NCI-H2227 (cell line): ENCODE measurements around the gene IL22.

Experiments
- DNase-seq: peaks from one replicate; lab custom pipeline; 2025; ENCODE audit not compliant: unreplicated experiment; lab: John Stamatoyannopoulos, UW

IL22 gene

DNA sequence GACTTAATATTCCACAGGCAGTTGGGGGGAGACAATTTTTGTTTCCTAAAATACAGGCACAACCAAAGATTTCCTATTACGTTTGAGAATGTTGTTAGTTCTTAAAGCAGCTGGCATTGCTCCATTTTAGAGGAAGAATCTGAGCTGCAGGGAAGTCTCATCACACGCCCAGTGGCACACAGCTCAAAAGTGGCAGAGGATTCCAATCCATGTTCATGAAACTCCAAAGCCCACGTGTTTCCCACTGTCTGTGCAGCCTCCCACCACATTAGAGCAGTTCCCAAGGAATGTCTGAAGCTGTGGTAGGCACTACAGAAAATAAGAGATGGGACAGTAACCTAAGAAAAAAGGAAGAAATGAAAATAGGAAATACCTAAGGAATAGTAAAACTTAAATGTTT, 21.7 kb downstream of the IL22 start:
- no peak for DNase-seq

DNA sequence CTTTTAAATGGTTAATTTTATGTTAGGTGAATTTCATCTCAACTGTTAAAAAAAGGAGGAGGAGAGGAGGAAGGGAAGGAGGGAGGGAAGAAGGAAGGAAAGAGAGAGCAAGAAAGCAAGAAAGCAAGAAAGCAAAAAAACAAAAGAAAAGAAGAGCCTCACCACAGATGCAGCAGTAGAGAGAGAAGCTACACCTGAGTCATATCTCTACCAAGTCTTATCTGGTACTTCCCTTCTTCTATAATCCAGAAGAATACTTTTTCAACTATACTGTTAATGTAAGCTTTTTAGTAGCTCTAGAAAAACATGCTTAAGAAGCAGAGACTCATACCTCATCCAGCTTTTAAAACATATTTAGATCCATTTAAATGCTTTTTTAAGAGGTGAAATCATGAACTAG, 22.2 kb downstream of the IL22 start:
- no peak for DNase-seq

DNA sequence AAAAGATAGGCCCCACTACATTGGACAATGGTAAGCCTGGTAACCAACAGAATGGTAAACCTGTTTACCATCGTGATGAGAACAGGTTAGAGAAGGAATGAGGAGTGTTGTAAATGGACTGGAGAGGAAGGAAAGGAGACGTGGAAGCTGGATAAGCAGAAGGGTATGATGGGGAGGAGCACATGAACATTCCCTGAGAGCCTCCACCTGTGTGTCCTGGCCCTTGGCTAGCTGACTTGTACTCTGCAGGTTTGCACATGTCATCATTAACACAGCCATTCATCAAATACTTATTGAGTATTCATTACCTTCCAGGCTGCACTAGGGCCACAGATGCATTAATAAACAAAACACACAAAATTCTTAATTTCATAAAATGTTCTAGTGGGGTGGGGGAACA, 23.4 kb downstream of the IL22 start:
- DNase-seq, result no peak

DNA sequence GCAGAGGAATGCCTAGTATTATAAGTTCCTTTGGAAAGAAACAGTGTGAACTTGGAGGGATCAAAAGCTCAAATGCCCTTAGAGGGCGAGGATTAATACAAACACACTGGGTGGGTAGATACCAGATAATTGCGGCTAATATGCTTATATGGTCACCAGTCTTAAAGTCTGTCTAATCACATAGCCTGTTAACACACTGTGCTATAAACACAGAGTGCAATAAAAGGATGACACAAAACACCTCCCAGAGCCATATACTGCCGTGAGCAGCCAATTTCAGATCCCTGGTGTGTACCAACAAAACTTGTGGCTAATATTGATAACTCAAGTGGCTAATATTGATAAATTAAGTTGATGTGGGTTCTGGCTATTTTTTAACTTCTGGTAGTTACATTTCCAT, 26.0 kb downstream of the IL22 start:
- no peak for DNase-seq

DNA sequence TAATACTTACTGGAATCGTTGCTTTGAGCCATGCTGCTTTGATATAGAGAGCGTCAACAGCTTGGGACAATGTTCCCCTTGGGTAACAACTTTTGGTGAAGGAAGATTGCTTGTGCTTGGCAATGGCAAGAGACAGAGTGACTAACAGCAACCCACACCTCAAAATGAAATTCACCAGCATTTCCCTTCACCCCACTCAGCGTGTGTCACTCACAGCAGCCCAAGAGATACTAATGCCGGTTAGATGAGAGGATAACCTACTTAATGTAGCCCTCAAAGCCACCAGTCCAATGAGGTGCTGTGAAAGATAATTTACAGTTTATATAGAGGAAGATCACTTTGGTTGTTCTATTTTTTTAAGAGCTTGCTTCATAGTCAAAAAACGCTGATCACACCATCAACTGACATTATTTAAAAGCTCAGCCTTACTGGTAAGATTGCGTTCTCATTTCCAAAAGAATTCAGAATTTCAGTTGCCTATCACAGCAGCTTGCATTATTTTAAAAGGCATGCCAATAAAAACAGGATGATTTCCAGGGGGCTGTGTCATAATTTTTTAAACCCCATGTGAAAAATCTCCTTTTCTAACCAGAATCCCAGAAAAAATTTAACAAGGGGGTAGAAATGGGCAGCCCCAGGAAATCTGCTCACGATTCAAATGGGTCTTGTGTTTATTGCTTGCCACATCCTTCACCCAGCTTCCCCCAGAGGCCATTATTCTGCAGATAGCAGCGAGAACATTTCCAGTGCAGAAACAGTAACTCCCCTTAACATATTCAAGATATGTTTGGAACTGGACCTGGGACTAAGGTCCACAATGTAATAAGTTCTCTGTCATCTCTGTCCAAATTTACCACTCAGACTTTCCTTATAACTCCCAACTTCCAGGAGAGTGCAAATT, 27.6 kb downstream of the IL22 start, which contains the start of gene IL26:
IL26 (minus strand) TSS at position 235 of the 901 bp plus-strand sequence; CDS start at position 181, 54 bp downstream.
- DNase-seq, result no peak

DNA sequence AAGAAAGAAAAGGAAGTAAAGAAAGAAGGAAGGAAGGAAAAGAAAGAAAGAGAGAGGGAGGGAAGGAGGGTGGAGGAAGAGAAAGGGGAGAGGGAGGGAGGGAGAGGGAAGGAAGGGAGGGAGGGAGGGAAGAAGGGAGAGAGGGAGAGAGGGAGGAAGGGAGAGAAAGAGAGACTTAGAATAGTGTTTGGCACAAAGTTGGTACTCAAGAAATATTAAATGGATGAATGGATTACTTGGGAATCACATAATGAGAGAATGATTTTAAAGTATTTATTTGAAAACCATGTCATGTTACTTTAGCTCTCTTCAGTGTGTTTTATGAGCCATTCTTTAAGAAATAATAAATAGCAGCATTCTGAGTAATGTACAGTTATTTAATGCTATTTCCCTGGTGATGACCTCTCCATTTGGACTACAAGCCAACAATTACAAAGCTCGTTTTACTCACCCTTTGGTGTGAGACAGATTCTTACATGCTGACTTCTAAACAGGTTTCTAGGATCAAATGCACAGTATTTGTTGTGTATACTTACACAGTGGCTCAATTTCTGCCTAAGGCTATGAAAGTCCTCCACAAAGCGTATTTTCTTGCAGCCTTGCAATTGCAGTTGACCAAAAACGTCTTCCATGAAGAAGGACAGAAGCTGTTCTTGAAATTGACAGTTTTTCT, 28.7 kb downstream of the IL22 start:
- no peak for DNase-seq

DNA sequence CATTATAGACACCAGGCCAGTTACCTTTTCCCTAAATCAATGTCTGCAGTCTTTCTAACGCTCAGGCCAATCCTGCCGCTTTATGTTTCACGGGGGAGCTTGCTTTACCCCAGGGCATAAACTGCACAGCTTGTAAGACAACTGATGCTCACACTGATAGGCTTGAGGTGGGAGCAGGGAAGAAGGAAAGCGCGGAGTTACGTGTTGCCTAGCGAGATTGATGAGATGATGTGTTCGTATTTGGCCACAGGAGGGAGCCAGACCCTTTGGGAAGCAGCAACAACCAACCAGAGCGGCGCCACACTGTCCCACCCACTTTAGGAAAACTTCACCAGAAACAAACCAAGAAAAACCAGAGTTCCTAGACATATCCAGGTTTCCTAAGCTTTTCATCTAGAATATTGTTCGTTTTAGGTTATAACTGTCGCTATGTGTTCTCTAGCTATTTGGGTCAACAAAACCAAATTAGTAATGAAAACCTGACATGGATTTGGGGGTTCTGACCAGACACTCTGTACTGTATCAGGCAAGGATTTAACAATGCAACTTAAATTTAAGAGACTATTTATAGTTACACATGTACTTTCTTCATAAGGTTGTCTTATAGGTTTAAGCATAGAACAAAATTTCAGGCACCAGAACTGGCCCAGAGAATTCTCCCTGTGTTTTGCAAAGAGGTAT, 30.2 kb downstream of the IL22 start:
- peak; percentile 88 for DNase-seq

DNA sequence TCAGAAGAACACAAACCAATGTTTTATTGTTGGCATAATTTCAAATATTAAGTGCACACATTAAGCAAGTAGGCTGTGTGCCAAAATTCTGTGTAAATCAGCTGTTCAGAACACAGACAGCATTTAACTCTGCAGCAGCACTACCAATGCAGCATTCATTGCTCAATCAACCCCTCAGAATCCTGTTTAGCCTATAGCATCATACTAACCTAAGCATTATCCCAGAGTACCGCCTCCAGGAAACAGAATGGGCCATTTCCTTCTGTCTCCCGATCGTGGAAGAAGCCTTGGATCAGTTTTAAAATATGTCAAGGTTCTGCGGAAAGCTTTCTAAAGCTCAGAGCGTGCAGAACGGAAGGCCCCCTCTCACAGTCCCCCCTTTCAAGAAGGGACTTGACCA, 31.1 kb downstream of the IL22 start:
- peak; percentile 67 for DNase-seq

DNA sequence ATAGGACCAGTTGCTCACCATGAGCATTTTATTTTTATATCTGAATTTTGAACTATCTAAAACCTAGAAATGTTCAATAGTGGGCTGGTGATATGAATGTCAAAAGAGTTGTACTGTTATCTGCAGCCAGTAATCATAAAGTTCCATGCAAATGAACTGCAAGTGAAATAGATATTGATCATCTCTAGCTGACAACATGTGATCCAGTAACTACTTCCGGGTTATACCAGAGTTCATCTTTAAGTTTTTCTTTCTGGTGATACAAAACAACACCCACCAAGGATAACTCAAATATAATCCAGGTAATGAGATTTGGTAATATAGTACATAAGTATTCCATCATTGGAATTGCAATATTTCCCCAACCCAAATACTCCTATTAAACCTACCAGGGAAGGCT, 31.9 kb downstream of the IL22 start:
- no peak for DNase-seq

DNA sequence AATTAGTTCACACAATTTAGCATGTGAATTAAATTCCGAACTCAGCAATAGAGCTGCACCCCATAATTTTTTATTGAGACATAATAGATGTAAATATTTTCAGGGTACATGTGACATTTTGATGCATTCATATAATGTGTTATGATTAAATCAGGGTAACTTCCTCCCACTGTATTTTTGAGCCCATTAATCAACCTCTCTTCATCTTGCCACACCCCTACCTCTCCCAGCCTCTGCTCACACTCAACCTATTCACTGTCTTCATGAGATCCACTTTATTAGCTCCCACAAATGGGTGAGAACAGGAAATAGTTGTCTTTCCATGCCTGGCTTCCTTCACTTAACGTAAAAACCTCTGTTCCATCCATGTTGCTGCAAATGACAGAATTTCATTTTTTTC, 42.5 kb downstream of the IL22 start:
- DNase-seq, result no peak

DNA sequence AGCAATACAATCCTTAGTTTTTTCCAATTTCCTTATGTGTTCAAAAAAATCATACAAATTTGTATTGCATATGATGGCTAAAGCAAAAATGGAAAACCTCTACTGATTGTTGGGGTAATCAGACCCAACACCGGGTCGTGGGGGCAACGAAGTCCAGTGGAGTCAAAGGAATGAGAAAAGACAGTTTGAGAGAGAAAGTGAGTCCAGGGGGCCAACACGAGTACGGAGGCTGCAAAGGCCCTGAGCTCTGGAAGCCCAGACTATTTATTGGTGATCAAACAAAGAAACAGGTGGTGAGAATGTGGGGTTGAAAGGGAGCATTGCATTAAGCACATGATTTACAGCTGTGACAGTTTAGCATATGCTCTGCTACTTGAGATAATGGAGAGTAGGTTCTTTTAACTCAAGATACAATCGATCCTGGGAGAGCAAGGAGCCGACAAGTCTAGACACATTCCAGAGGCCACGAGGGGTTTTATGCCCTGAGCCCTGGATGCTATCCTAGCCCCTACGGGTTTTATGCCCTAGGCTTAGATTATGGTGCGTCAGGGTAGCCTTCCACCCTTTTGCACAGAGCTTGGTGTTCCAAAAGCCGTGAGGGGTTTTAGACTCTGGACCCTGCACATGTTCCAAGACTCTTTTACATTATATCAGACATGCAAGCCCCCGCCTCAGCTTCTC, 44.2 kb downstream of the IL22 start:
- peak; percentile 13 for DNase-seq

DNA sequence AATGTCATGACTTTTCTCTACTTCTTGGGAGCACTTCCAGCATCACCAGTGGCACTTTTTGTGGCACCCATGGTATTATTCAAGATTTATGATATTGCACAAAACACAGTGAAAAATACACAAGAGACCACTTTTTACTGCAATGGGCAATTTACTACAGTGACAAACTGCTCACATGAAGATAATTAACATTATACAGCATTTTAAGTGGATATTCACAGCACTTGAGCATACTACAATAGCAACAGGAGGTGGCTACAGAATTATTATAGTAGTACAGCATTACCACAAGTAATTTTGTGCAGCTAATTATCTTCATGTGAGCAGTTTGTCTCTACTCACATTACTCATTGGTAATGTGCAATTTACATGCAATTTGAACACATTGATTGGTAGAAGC, 46.1 kb downstream of the IL22 start:
- no peak for DNase-seq

DNA sequence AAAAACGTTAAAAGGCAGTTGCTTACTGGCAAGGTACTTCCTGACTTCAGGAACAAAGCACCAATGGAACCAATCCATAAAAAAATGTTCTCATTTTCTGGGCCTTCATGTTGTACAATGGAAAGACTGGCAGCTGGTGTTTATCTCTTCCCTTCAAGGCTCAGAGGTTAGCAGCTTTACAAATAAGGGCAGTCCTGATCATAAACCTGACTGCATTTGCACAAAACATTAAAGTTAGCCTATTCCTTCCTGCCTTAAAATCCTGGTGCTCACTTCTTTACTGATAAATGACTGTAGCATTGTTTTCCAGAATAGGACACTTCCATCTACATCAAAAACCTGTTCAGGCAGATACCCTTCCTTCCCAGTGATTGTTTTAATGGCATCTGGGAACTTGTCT, 47.0 kb downstream of the IL22 start:
- DNase-seq, result no peak

DNA sequence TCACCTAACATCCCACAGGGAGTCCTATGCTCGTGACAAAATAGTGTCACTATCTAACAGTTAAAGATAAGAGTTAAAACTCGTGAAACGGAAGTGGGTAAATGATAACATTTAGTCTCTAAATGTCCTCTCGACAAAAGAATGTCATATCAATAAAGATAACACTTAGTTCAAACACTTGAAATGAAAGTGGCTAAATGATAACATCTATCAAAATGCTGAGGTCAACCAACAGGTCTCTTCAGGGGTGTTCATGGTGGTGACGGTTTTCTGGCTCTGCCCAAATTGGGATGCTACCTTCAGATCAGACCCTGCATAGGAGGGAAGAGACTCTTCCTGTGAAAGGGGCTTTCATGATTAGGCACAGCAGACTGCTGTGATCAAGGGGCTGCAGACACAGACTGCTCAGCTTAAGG, 49.9 kb downstream of the IL22 start:
- DNase-seq, result no peak

DNA sequence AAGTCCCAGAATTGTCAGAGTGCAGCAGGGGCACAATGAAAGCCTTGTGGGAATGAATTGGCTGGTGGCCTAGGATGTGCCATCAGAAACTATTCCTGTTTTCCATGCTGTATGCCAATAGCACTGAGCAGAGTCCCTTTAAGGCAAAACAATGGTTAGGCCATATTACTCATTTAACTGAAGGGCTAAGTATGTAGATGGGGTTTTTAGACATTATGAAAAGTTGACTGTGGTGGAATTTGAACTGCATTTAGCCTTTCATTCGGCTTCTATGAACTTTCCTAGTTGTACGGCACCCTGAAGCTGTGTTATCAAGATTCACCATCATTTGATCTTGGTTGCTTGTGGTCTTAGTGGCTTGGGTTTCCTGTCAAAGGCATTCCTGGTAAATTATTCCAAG, 52.5 kb downstream of the IL22 start:
- DNase-seq, result no peak

DNA sequence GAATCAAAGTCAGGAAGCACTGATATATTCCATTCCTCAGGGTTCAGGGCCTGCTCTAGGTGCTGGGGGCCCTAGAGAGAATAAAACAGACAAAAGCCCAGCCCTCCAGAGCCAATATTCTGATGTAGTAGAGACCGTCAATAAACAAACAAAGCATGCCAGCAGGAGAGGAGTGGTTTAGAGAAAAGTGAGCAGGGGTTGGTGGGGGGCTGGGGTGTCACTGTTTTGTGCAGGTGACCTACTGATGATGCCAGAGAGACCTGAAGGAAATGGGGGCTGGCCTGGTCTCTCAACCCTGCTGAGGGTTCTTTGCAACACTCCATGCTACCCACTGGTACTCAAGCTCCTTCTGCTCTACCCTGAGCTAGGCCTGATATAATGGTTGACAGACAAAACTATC, 54.3 kb downstream of the IL22 start:
- DNase-seq, result no peak

DNA sequence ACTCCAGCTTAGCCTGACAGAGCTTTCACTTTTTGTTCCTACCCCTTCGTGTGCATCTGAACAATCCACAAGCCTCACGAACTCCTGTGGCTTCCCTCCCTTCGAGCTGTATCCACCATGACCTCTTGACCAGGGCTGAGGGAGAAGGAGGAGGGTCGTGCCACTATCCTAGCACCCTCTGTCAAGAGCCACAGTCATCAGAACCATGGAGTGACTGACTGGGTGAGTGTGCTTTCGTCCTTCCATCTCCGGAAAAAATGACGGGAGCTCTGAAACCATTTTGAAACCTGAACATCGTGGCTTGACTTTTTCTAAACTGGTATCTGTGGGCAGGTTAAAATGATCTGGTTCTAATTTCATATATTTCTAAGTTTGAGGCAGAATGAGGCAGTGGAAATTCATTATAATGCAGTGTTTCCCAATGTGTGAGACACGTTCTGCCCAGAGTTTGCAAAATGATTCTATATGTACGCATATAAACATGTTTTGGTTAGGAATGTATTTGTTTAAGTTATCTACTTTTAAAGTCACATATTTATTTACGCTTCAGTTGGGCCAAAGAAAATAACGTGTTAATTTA, 54.8 kb downstream of the IL22 start:
- no peak for DNase-seq
